Measurements from ENCODE around the gene HDAC11.

- TF ChIP-seq CTCF (IDR thresholded peaks at IDR 0.05) (no peak), JUN (CRISPR knock-in tag; IDR thresholded peaks at IDR 0.05) (no peak), IRF2 (CRISPR knock-in tag; IDR thresholded peaks at IDR 0.05; ENCODE audit: borderline replicate concordance, low read depth) (no peak), FOXP4 (CRISPR knock-in tag; IDR thresholded peaks at IDR 0.05) (no peak), CDX4 (CRISPR knock-in tag; IDR thresholded peaks at IDR 0.05; ENCODE audit: borderline replicate concordance) (no peak)
These were observed 46.2 kb upstream of the HDAC11 start for GRCh38 chr3:13433912-13434311.
